Activated naive CD8-positive, alpha-beta T cell treated with anti-CD3 and anti-CD28 coated beads, Interleukin-2, amount 50 U/mL, for 24 hours (primary cell): ENCODE results near the gene DCAF4.
"Not testable (repeated sequence)": the region's sequence is repeated elsewhere in the genome, so short reads cannot be mapped to it uniquely, and the experiment has no call there.

Experiments used
- ATAC-seq: fragments of 150-1000 bp; cut with Tn5 transposase; one replicate; pipeline ENCODE4 v1.10.0; 2021
- DNase-seq: peaks from one replicate; pipeline ENCODE4 v3.0.0; 2021
- H3K27ac Mint-ChIP-seq: one replicate; pipeline ENCODE4 v1.8.0; 2021; ENCODE audit warnings: mild to moderate bottlenecking, mixed read lengths
- H3K27me3 Mint-ChIP-seq: one replicate; pipeline ENCODE4 v1.8.0; 2021; ENCODE audit warnings: mixed read lengths
- H3K36me3 Mint-ChIP-seq: one replicate; pipeline ENCODE4 v1.8.0; 2021; ENCODE audit warnings: low read depth, mixed read lengths
- H3K4me1 Mint-ChIP-seq: one replicate; pipeline ENCODE4 v1.8.0; 2021; ENCODE audit warnings: mixed read lengths
- H3K4me3 Mint-ChIP-seq: one replicate; pipeline ENCODE4 v1.8.0; 2021; ENCODE audit warnings: mild to moderate bottlenecking, moderate library complexity, mixed read lengths
- H3K9me3 Mint-ChIP-seq: one replicate; pipeline ENCODE4 v1.8.0; 2021; ENCODE audit warnings: mixed read lengths

Gene DCAF4

GRCh38 chr14:72961579-72962335 is 35.5 kb downstream of the DCAF4 start:
- H3K4me3 Mint-ChIP-seq: no peak overlapping the region
- no peaks in the 10 kb centered on the region for H3K9me3 Mint-ChIP-seq
- ATAC-seq (no peak), DNase-seq (no peak)
- peaks cover 32% of the 10 kb centered on the region for H3K36me3 Mint-ChIP-seq
- no peak overlapping the region for H3K27ac Mint-ChIP-seq
- no peaks in the 10 kb centered on the region for H3K27me3 Mint-ChIP-seq
- peaks cover 16% of the 10 kb centered on the region for H3K4me1 Mint-ChIP-seq

GRCh38 chr14:72962336-72962754 is 36.1 kb downstream of the DCAF4 start:
- not testable (repeated sequence) for DNase-seq, H3K9me3 Mint-ChIP-seq, ATAC-seq, H3K4me3 Mint-ChIP-seq, H3K27me3 Mint-ChIP-seq, H3K27ac Mint-ChIP-seq
- peaks cover 32% of the 10 kb centered on the region for H3K36me3 Mint-ChIP-seq
- peaks cover 16% of the 10 kb centered on the region for H3K4me1 Mint-ChIP-seq

- ATAC-seq (peak; percentile 26), DNase-seq (no peak)
- no peaks in the 10 kb centered on the region for H3K27me3 Mint-ChIP-seq
- H3K4me3 Mint-ChIP-seq: no peak overlapping the region
- no peaks in the 10 kb centered on the region for H3K9me3 Mint-ChIP-seq
- peaks cover 16% of the 10 kb centered on the region for H3K4me1 Mint-ChIP-seq
- H3K36me3 Mint-ChIP-seq: peaks cover 27% of the 10 kb centered on the region
- H3K27ac Mint-ChIP-seq: peak overlapping the region; percentile 30
Measured at GRCh38 chr14:72962829-72963312, 36.6 kb downstream of the DCAF4 start.

- DNase-seq (no peak), ATAC-seq (no peak)
- H3K27ac Mint-ChIP-seq: no peak overlapping the region
- no peak overlapping the region for H3K4me3 Mint-ChIP-seq
- H3K4me1 Mint-ChIP-seq: peaks cover 16% of the 10 kb centered on the region
- peaks cover 29% of the 10 kb centered on the region for H3K36me3 Mint-ChIP-seq
- no peaks in the 10 kb centered on the region for H3K9me3 Mint-ChIP-seq
- no peaks in the 10 kb centered on the region for H3K27me3 Mint-ChIP-seq
Measured at GRCh38 chr14:72965249-72965648, 39.0 kb downstream of the DCAF4 start.

GRCh38 chr14:72966038-72966437 is 39.8 kb downstream of the DCAF4 start:
- Mint-ChIP-seq H3K36me3 (peaks cover 27% of the 10 kb centered on the region), H3K27ac (no peak overlapping the region), H3K4me1 (peaks cover 16% of the 10 kb centered on the region)

GRCh38 chr14:72968316-72968715 is 42.1 kb downstream of the DCAF4 start:
- peaks cover 10% of the 10 kb centered on the region for H3K36me3 Mint-ChIP-seq
- DNase-seq: no peak
- no peak overlapping the region for H3K27ac Mint-ChIP-seq
- H3K9me3 Mint-ChIP-seq: no peaks in the 10 kb centered on the region
- H3K4me1 Mint-ChIP-seq: peaks cover 9% of the 10 kb centered on the region
- H3K4me3 Mint-ChIP-seq: no peak overlapping the region
- no peak for ATAC-seq
- H3K27me3 Mint-ChIP-seq: no peaks in the 10 kb centered on the region

More at GRCh38 chr14:72966038-72966437, 39.8 kb downstream of the DCAF4 start:
- ATAC-seq (no peak), DNase-seq (no peak)
- H3K27me3 Mint-ChIP-seq: no peaks in the 10 kb centered on the region
- no peaks in the 10 kb centered on the region for H3K9me3 Mint-ChIP-seq
- H3K4me3 Mint-ChIP-seq: no peak overlapping the region

- ATAC-seq (no peak), DNase-seq (no peak)
- Mint-ChIP-seq H3K4me3 (no peak overlapping the region), H3K36me3 (peaks cover 8% of the 10 kb centered on the region), H3K4me1 (peaks cover 2% of the 10 kb centered on the region), H3K27ac (no peak overlapping the region), H3K27me3 (no peaks in the 10 kb centered on the region), H3K9me3 (no peaks in the 10 kb centered on the region)
Measured at GRCh38 chr14:72970058-72970630, 43.9 kb downstream of the DCAF4 start.

GRCh38 chr14:72970824-72971434 is 44.7 kb downstream of the DCAF4 start:
- Mint-ChIP-seq H3K36me3 (peaks cover 8% of the 10 kb centered on the region), H3K9me3 (no peaks in the 10 kb centered on the region), H3K4me3 (no peak overlapping the region), H3K4me1 (no peaks in the 10 kb centered on the region), H3K27ac (no peak overlapping the region), H3K27me3 (no peaks in the 10 kb centered on the region)
- no peak for DNase-seq
- ATAC-seq: no peak

GRCh38 chr14:72974661-72975060 is 48.4 kb downstream of the DCAF4 start:
- H3K9me3 Mint-ChIP-seq: no peaks in the 10 kb centered on the region
- no peak overlapping the region for H3K27ac Mint-ChIP-seq
- peaks cover 2% of the 10 kb centered on the region for H3K36me3 Mint-ChIP-seq
- H3K27me3 Mint-ChIP-seq: no peaks in the 10 kb centered on the region
- H3K4me3 Mint-ChIP-seq: no peak overlapping the region
- H3K4me1 Mint-ChIP-seq: no peaks in the 10 kb centered on the region
- no peak for DNase-seq
- ATAC-seq: no peak

GRCh38 chr14:72975770-72976169 is 49.5 kb downstream of the DCAF4 start:
- DNase-seq (no peak), ATAC-seq (no peak)
- Mint-ChIP-seq H3K4me3 (no peak overlapping the region), H3K36me3 (peaks cover 6% of the 10 kb centered on the region), H3K27ac (no peak overlapping the region), H3K27me3 (no peaks in the 10 kb centered on the region), H3K4me1 (no peaks in the 10 kb centered on the region), H3K9me3 (no peaks in the 10 kb centered on the region)

GRCh38 chr14:72978856-72979255 is 52.6 kb downstream of the DCAF4 start:
- no peaks in the 10 kb centered on the region for H3K9me3 Mint-ChIP-seq
- no peak overlapping the region for H3K4me3 Mint-ChIP-seq
- no peak for ATAC-seq
- H3K27ac Mint-ChIP-seq: no peak overlapping the region
- no peak for DNase-seq
- no peaks in the 10 kb centered on the region for H3K4me1 Mint-ChIP-seq
- no peaks in the 10 kb centered on the region for H3K27me3 Mint-ChIP-seq
- H3K36me3 Mint-ChIP-seq: peaks cover 16% of the 10 kb centered on the region

GRCh38 chr14:72980863-72981262 is 54.6 kb downstream of the DCAF4 start:
- Mint-ChIP-seq H3K27ac (no peak overlapping the region), H3K27me3 (no peaks in the 10 kb centered on the region), H3K4me3 (no peak overlapping the region), H3K4me1 (no peaks in the 10 kb centered on the region), H3K9me3 (no peaks in the 10 kb centered on the region), H3K36me3 (peaks cover 28% of the 10 kb centered on the region)
- DNase-seq (no peak), ATAC-seq (no peak)

GRCh38 chr14:72982146-72982708 is 56.0 kb downstream of the DCAF4 start:
- no peak for DNase-seq
- H3K27me3 Mint-ChIP-seq: no peaks in the 10 kb centered on the region
- no peaks in the 10 kb centered on the region for H3K4me1 Mint-ChIP-seq
- no peak overlapping the region for H3K4me3 Mint-ChIP-seq
- H3K27ac Mint-ChIP-seq: no peak overlapping the region
- no peak for ATAC-seq
- H3K9me3 Mint-ChIP-seq: no peaks in the 10 kb centered on the region
- H3K36me3 Mint-ChIP-seq: peaks cover 36% of the 10 kb centered on the region

- H3K9me3 Mint-ChIP-seq: no peaks in the 10 kb centered on the region
- H3K27me3 Mint-ChIP-seq: no peaks in the 10 kb centered on the region
- H3K27ac Mint-ChIP-seq: no peak overlapping the region
- ATAC-seq: no peak
- DNase-seq: no peak
- H3K36me3 Mint-ChIP-seq: peaks cover 31% of the 10 kb centered on the region
- no peaks in the 10 kb centered on the region for H3K4me1 Mint-ChIP-seq
- no peak overlapping the region for H3K4me3 Mint-ChIP-seq
Measured at GRCh38 chr14:72986214-72986613, 60.0 kb downstream of the DCAF4 start.

GRCh38 chr14:72986857-72987256 is 60.6 kb downstream of the DCAF4 start:
- no peaks in the 10 kb centered on the region for H3K27me3 Mint-ChIP-seq
- ATAC-seq (no peak), DNase-seq (no peak)
- peaks cover 31% of the 10 kb centered on the region for H3K36me3 Mint-ChIP-seq
- no peaks in the 10 kb centered on the region for H3K9me3 Mint-ChIP-seq
- H3K4me1 Mint-ChIP-seq: no peaks in the 10 kb centered on the region
- no peak overlapping the region for H3K27ac Mint-ChIP-seq
- no peak overlapping the region for H3K4me3 Mint-ChIP-seq
